Gastroesophageal sphincter (tissue), 3 donors: ENCODE data around the gene COG5.

ENCODE experiments used
- EP300 ChIP-seq: sonication (generic); formaldehyde crosslinking; IDR thresholded peaks from one replicate; pipeline ENCODE4 v1.6.1; 2017; ENCODE audit warnings: antibody characterized with exemption, mild to moderate bottlenecking
- POLR2A ChIP-seq, 2 donors: fragments of 450-650 bp; IDR thresholded peaks; one replicate each; pipeline ENCODE4 v1.6.1; 2017; ENCODE audit warnings: antibody characterized with exemption in 2 of 2, mild to moderate bottlenecking in 2 of 2, moderate library complexity in 1 of 2
- POLR2AphosphoS5 ChIP-seq: sonication (generic); formaldehyde crosslinking; IDR thresholded peaks from one replicate; pipeline ENCODE4 v1.6.1; 2017; ENCODE audit warnings: antibody characterized with exemption
- TF ChIP-seq, protein P1 (sequence below), 4 experiments: fragments of 200-600 bp in 2 of 4; fragments of 450-650 bp in 2 of 4; sonication (generic) in 1 of 4; IDR thresholded peaks; one replicate each; pipeline ENCODE4 v1.5.1; 2017 to 2019; ENCODE audit warnings: antibody characterized with exemption in 4 of 4, mild to moderate bottlenecking in 2 of 4, moderate library complexity in 2 of 4

DNA sequence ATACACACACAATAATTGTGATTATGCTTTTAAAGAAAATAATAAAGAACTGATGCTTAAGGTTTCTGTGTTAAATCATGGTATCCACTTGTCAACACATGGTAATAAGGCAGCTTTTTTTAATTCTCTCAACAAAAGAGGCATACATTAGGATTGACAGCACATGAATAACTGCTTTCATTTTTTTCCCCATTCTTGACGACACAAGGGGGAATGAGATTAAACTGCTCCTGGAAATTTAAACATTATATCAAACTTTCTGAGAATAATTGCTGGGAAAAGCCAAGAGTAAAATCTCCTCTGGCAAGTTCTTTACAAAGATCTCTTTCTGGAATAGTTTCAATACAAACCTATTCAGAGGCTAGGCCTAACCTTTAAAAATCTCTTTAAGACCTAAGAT, 192.9 kb downstream of the COG5 start:
- no peak for TF ChIP-seq POLR2AphosphoS5
- TF ChIP-seq EP300 = no peak
- TF ChIP-seq, protein P1, sequence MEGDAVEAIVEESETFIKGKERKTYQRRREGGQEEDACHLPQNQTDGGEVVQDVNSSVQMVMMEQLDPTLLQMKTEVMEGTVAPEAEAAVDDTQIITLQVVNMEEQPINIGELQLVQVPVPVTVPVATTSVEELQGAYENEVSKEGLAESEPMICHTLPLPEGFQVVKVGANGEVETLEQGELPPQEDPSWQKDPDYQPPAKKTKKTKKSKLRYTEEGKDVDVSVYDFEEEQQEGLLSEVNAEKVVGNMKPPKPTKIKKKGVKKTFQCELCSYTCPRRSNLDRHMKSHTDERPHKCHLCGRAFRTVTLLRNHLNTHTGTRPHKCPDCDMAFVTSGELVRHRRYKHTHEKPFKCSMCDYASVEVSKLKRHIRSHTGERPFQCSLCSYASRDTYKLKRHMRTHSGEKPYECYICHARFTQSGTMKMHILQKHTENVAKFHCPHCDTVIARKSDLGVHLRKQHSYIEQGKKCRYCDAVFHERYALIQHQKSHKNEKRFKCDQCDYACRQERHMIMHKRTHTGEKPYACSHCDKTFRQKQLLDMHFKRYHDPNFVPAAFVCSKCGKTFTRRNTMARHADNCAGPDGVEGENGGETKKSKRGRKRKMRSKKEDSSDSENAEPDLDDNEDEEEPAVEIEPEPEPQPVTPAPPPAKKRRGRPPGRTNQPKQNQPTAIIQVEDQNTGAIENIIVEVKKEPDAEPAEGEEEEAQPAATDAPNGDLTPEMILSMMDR (IDR thresholded peaks at IDR 0.05) = no peak
- TF ChIP-seq POLR2A (IDR thresholded peaks at IDR 0.05) = no peak
